BE2C (cell line): ENCODE results near the gene DEUP1.
"Not testable (repeated sequence)": the region's sequence is repeated elsewhere in the genome, so short reads cannot be mapped to it uniquely, and the experiment has no call there.

Experiments used
- DNase-seq: peaks from one replicate; pipeline ENCODE4 v3.0.0-alpha.2; 2020
- H3K27me3 ChIP-seq: fragments of 250-450 bp; sonication (Bioruptor Pico); 2 replicates; pipeline ENCODE4 v1.5.1; 2020; ENCODE audit warnings: mild to moderate bottlenecking
- H3K36me3 ChIP-seq: fragments of 250-450 bp; sonication (Bioruptor Pico); 2 replicates; pipeline ENCODE4 v1.5.1; 2020; ENCODE audit warnings: mild to moderate bottlenecking
- H3K4me1 ChIP-seq: fragments of 250-450 bp; sonication (Bioruptor Pico); 2 replicates; pipeline ENCODE4 v1.5.1; 2020
- H3K4me3 ChIP-seq: 2 replicates; pipeline ENCODE4 v1.5.1; 2011; ENCODE audit warnings: low read depth, low read length
- H3K9me3 ChIP-seq: fragments of 250-450 bp; sonication (Bioruptor Pico); 2 replicates; pipeline ENCODE4 v1.5.1; 2020
- CTCF ChIP-seq: IDR thresholded peaks from 2 replicates; pipeline ENCODE4 v1.5.1; 2012; ENCODE audit warnings: mild to moderate bottlenecking, low read depth, low read length

The DEUP1 gene

GRCh38 chr11:93396316-93396715 lies 65.8 kb downstream of the DEUP1 start:
- Histone ChIP-seq H3K9me3 (no peaks in the 10 kb centered on the region), H3K4me3 (no peak overlapping the region), H3K4me1 (no peaks in the 10 kb centered on the region), H3K27me3 (no peaks in the 10 kb centered on the region), H3K36me3 (no peaks in the 10 kb centered on the region)
- DNase-seq, result no peak
- no peak for TF ChIP-seq CTCF

- no peak for TF ChIP-seq CTCF
- H3K4me3 ChIP-seq, result no peak overlapping the region
- DNase-seq, result no peak
- no peaks in the 10 kb centered on the region for H3K9me3 ChIP-seq
- H3K27me3 ChIP-seq, result no peaks in the 10 kb centered on the region
- no peaks in the 10 kb centered on the region; the same call in 1 of the 2 replicates for H3K4me1 ChIP-seq
- H3K36me3 ChIP-seq, result no peaks in the 10 kb centered on the region
Observed at GRCh38 chr11:93403930-93404329, 73.4 kb downstream of the DEUP1 start.

GRCh38 chr11:93407777-93408401 lies 77.3 kb downstream of the DEUP1 start:
- no peaks in the 10 kb centered on the region for H3K27me3 ChIP-seq
- no peaks in the 10 kb centered on the region; the same call in 1 of the 2 replicates for H3K4me1 ChIP-seq
- no peak for TF ChIP-seq CTCF
- H3K9me3 ChIP-seq, result no peaks in the 10 kb centered on the region
- DNase-seq, result no peak
- H3K4me3 ChIP-seq, result no peak overlapping the region
- no peaks in the 10 kb centered on the region for H3K36me3 ChIP-seq

- TF ChIP-seq CTCF, result no peak
- Histone ChIP-seq H3K9me3 (no peaks in the 10 kb centered on the region), H3K27me3 (no peaks in the 10 kb centered on the region), H3K4me3 (no peak overlapping the region), H3K4me1 (no peaks in the 10 kb centered on the region; the same call in 1 of the 2 replicates), H3K36me3 (no peaks in the 10 kb centered on the region)
- no peak for DNase-seq
Observed at GRCh38 chr11:93410441-93410840, 79.9 kb downstream of the DEUP1 start.

GRCh38 chr11:93411705-93412104 lies 81.2 kb downstream of the DEUP1 start:
- H3K4me3 ChIP-seq, result no peak overlapping the region
- H3K9me3 ChIP-seq, result no peaks in the 10 kb centered on the region
- H3K4me1 ChIP-seq, result no peaks in the 10 kb centered on the region; the same call in 1 of the 2 replicates
- no peak for TF ChIP-seq CTCF
- no peaks in the 10 kb centered on the region for H3K36me3 ChIP-seq
- H3K27me3 ChIP-seq, result no peaks in the 10 kb centered on the region
- DNase-seq, result no peak

GRCh38 chr11:93432247-93432646 lies 101.7 kb downstream of the DEUP1 start:
- no peak for TF ChIP-seq CTCF

GRCh38 chr11:93443232-93443631 lies 112.7 kb downstream of the DEUP1 start:
- not testable (repeated sequence) for H3K27me3 ChIP-seq, H3K4me1 ChIP-seq, DNase-seq, H3K36me3 ChIP-seq, H3K4me3 ChIP-seq, H3K9me3 ChIP-seq

More at GRCh38 chr11:93432247-93432646, 101.7 kb downstream of the DEUP1 start:
- Histone ChIP-seq H3K4me1 (no peaks in the 10 kb centered on the region), H3K4me3 (no peak overlapping the region), H3K9me3 (no peaks in the 10 kb centered on the region), H3K36me3 (no peaks in the 10 kb centered on the region), H3K27me3 (no peaks in the 10 kb centered on the region)
- DNase-seq, result no peak
